Astrocyte (in vitro differentiated cells and primary cell): Measurements from ENCODE around the gene MAGEB17. TPM values are rescaled to one million over a fixed set of nuclear protein-coding genes. Genes with fewer than 3 reads are reported as not detected.

Experiments used
- DNase-seq: peaks from one replicate; pipeline ENCODE4 v3.0.0-alpha.2; 2010; ENCODE audit warnings: low read depth
- FAIRE-seq: peaks from 2 replicates; lab custom pipeline; 2011; peaks lifted over from hg19 to GRCh38; lab: Jason Lieb, UNC
- H2AFZ ChIP-seq: 2 replicates; pipeline ENCODE4 v1.6.0; 2012; ENCODE audit warnings: low read depth, low read length, inconsistent platforms
- H3K27ac ChIP-seq: 2 replicates; pipeline ENCODE4 v1.5.1; 2011; ENCODE audit warnings: low read depth, low read length, inconsistent platforms
- H3K27me3 ChIP-seq: 2 replicates; pipeline ENCODE4 v1.6.0; 2011; ENCODE audit warnings: low read length, inconsistent platforms; ENCODE audit not compliant: insufficient read depth
- H3K36me3 ChIP-seq: 2 replicates; pipeline ENCODE4 v1.5.1; 2011; ENCODE audit warnings: low read length, inconsistent platforms; ENCODE audit not compliant: insufficient read depth
- H3K4me1 ChIP-seq: 2 replicates; pipeline ENCODE4 v1.5.1; 2011; ENCODE audit warnings: low read length, inconsistent platforms; ENCODE audit not compliant: insufficient read depth
- H3K4me2 ChIP-seq: 2 replicates; pipeline ENCODE4 v1.6.0; 2012; ENCODE audit warnings: low read length, inconsistent platforms
- H3K4me3 ChIP-seq: 2 replicates; pipeline ENCODE4 v1.5.1; 2011; ENCODE audit warnings: low read depth, mild to moderate bottlenecking, low read length, inconsistent platforms; ENCODE audit not compliant: insufficient read depth
- H3K79me2 ChIP-seq: 2 replicates; pipeline ENCODE4 v1.6.0; 2012; ENCODE audit warnings: mild to moderate bottlenecking, low read length, inconsistent platforms; ENCODE audit not compliant: insufficient read depth
- H3K9ac ChIP-seq: 2 replicates; pipeline ENCODE4 v1.6.0; 2012; ENCODE audit warnings: mild to moderate bottlenecking, low read length, inconsistent platforms
- H3K9me3 ChIP-seq: 2 replicates; pipeline ENCODE4 v1.5.1; 2012; ENCODE audit warnings: low read depth, mild to moderate bottlenecking, low read length, inconsistent platforms; ENCODE audit not compliant: insufficient read depth
- H4K20me1 ChIP-seq: 2 replicates; pipeline ENCODE4 v1.6.0; 2012; ENCODE audit warnings: low read length, inconsistent platforms; ENCODE audit not compliant: insufficient read depth
- H3K27ac Mint-ChIP-seq: one replicate; pipeline ENCODE4 v1.8.0; 2021; ENCODE audit warnings: mild to moderate bottlenecking, mixed read lengths; ENCODE audit not compliant: unreplicated experiment
- H3K27me3 Mint-ChIP-seq: one replicate; pipeline ENCODE4 v1.8.0; 2021; ENCODE audit warnings: low read depth, mixed read lengths; ENCODE audit not compliant: unreplicated experiment
- H3K36me3 Mint-ChIP-seq: one replicate; pipeline ENCODE4 v1.8.0; 2021; ENCODE audit warnings: low read depth, mixed read lengths; ENCODE audit not compliant: unreplicated experiment
- H3K4me1 Mint-ChIP-seq: one replicate; pipeline ENCODE4 v1.8.0; 2021; ENCODE audit warnings: low read depth, mixed read lengths; ENCODE audit not compliant: unreplicated experiment
- H3K4me3 Mint-ChIP-seq: one replicate; pipeline ENCODE4 v1.8.0; 2021; ENCODE audit warnings: mild to moderate bottlenecking, moderate library complexity, mixed read lengths; ENCODE audit not compliant: unreplicated experiment
- H3K9me3 Mint-ChIP-seq: one replicate; pipeline ENCODE4 v1.8.0; 2021; ENCODE audit warnings: mild to moderate bottlenecking, mixed read lengths; ENCODE audit not compliant: unreplicated experiment
- EZH2 ChIP-seq: IDR thresholded peaks from 2 replicates; pipeline ENCODE4 v1.6.1; 2012; ENCODE audit warnings: mild to moderate bottlenecking, low read length, inconsistent platforms; ENCODE audit not compliant: insufficient read depth
- total RNA-seq: library from RNA; stranded (reverse); gene quantifications from 2 replicates; pipeline ENCODE4 v1.2.1, GENCODE V29; 2021
- TF ChIP-seq, protein P1 (sequence below): IDR thresholded peaks from 2 replicates; pipeline ENCODE4 v1.5.1; 2011; ENCODE audit warnings: low read depth, mild to moderate bottlenecking, inconsistent platforms, low read length, moderate library complexity; ENCODE audit not compliant: insufficient read depth

The MAGEB17 gene
- total RNA-seq, 1 donor from 2014 or later = not detected

DNA sequence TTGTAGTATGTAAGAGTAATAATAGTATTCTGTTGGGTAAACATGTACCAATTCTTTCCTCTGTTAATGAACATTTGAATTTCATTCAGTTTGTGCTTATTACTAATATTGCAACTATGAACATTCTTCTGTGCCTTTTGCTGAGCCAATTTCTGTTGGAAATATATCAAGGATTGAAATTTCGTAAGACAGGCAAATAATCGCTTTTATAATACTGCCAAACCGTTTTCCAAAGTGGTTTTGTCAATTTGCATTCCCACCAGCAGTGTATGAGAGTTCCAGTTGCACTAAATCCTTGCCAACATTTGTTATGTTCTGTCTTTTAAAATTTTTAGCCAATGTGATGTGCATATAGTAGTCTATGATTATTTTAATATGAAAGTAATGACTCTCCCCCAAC lies 38.6 kb downstream of the MAGEB17 start:
- no peaks in the 10 kb centered on the region for H3K4me1 ChIP-seq
- no peak for DNase-seq
- no peaks in the 10 kb centered on the region for H3K27me3 ChIP-seq
- no peak overlapping the region for H3K27ac ChIP-seq
- H2AFZ ChIP-seq = no peak overlapping the region
- Mint-ChIP-seq H3K27ac (no peak overlapping the region), H3K9me3 (no peaks in the 10 kb centered on the region), H3K4me1 (peaks cover 4% of the 10 kb centered on the region), H3K27me3 (no peaks in the 10 kb centered on the region), H3K36me3 (no peaks in the 10 kb centered on the region), H3K4me3 (no peak overlapping the region)
- no peaks in the 10 kb centered on the region for H3K9me3 ChIP-seq
- no peaks in the 10 kb centered on the region for H3K79me2 ChIP-seq
- H3K9ac ChIP-seq = no peak overlapping the region
- FAIRE-seq = no peak
- no peaks in the 10 kb centered on the region for H3K36me3 ChIP-seq
- TF ChIP-seq, protein P1, sequence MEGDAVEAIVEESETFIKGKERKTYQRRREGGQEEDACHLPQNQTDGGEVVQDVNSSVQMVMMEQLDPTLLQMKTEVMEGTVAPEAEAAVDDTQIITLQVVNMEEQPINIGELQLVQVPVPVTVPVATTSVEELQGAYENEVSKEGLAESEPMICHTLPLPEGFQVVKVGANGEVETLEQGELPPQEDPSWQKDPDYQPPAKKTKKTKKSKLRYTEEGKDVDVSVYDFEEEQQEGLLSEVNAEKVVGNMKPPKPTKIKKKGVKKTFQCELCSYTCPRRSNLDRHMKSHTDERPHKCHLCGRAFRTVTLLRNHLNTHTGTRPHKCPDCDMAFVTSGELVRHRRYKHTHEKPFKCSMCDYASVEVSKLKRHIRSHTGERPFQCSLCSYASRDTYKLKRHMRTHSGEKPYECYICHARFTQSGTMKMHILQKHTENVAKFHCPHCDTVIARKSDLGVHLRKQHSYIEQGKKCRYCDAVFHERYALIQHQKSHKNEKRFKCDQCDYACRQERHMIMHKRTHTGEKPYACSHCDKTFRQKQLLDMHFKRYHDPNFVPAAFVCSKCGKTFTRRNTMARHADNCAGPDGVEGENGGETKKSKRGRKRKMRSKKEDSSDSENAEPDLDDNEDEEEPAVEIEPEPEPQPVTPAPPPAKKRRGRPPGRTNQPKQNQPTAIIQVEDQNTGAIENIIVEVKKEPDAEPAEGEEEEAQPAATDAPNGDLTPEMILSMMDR = no peak
- no peak for TF ChIP-seq EZH2
- no peaks in the 10 kb centered on the region for H4K20me1 ChIP-seq
- no peak overlapping the region for H3K4me3 ChIP-seq
- no peak overlapping the region for H3K4me2 ChIP-seq

DNA sequence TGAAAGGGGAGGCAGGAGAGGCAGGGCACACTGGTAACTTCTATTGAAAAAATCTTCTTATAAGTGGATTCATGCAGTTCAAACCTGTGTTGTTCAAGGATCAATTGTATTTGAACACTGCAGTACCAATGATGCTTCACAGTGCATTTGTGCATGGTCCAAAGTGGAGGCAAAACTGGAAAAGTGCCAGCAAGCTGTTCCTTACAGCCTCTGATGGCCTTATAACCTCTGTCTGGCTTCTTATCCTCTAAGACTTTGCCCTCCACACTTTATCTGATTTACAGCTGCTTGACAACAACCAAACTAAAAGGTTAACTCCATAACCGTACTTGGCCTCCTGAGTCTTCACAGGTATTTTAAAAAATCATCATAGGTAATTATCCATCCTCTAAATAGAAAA lies 40.4 kb downstream of the MAGEB17 start:
- H3K27me3 Mint-ChIP-seq = no peaks in the 10 kb centered on the region
- H3K27ac Mint-ChIP-seq = no peak overlapping the region
- Histone ChIP-seq H3K27ac (no peak overlapping the region), H2AFZ (no peak overlapping the region), H3K4me2 (no peak overlapping the region), H3K36me3 (no peaks in the 10 kb centered on the region), H3K4me1 (no peaks in the 10 kb centered on the region), H3K27me3 (no peaks in the 10 kb centered on the region), H4K20me1 (no peaks in the 10 kb centered on the region), H3K4me3 (no peak overlapping the region), H3K79me2 (no peaks in the 10 kb centered on the region), H3K9me3 (no peaks in the 10 kb centered on the region), H3K9ac (no peak overlapping the region)
- TF ChIP-seq, protein P1 = no peak
- no peak for TF ChIP-seq EZH2
- no peak for FAIRE-seq
- DNase-seq = no peak
- peaks cover 8% of the 10 kb centered on the region for H3K4me1 Mint-ChIP-seq
- no peak overlapping the region for H3K4me3 Mint-ChIP-seq
- no peaks in the 10 kb centered on the region for H3K9me3 Mint-ChIP-seq
- H3K36me3 Mint-ChIP-seq = no peaks in the 10 kb centered on the region

DNA sequence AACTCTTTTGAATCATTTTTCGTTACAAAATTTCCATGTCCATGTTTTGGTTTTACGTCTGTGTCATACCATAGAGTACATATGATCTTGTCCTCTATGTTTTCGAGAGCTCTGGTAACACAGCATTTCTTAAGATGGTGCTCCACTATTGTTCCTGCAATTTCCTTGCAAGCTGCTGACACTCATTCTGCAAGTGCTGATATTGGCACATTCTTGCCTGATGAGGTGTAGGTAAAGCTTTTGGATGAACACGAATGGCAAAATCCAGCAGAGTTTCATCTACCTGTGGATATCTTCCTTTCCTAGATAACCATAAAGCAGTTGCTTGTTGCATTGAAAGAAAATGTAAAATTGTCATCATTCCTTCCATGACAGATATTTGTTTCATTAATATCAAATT lies 41.3 kb downstream of the MAGEB17 start:
- Histone ChIP-seq H3K27me3 (no peaks in the 10 kb centered on the region), H3K4me3 (no peak overlapping the region), H2AFZ (no peak overlapping the region), H3K9ac (no peak overlapping the region), H3K27ac (no peak overlapping the region), H3K9me3 (no peaks in the 10 kb centered on the region), H3K4me1 (no peaks in the 10 kb centered on the region), H3K4me2 (no peak overlapping the region), H4K20me1 (no peaks in the 10 kb centered on the region), H3K79me2 (no peaks in the 10 kb centered on the region), H3K36me3 (no peaks in the 10 kb centered on the region)
- TF ChIP-seq, protein P1 = no peak
- TF ChIP-seq EZH2 = no peak
- Mint-ChIP-seq H3K27me3 (no peaks in the 10 kb centered on the region), H3K4me3 (no peak overlapping the region), H3K36me3 (no peaks in the 10 kb centered on the region), H3K4me1 (peaks cover 8% of the 10 kb centered on the region), H3K9me3 (no peaks in the 10 kb centered on the region), H3K27ac (no peak overlapping the region)
- peak; percentile 17 for FAIRE-seq
- DNase-seq = no peak
